Epithelial cell of proximal tubule (primary cell): Measurements from ENCODE around the gene TCEA2. TPM values are rescaled to one million over a fixed set of nuclear protein-coding genes. Genes with fewer than 3 reads are reported as not detected.

Experiments used
- DNase-seq: peaks from one replicate; pipeline ENCODE4 v3.0.0-alpha.2; 2011; ENCODE audit warnings: low read depth
- H3K4me3 ChIP-seq: 2 replicates; pipeline ENCODE4 v1.5.1; 2011; ENCODE audit warnings: low read depth, mild to moderate bottlenecking, low read length
- CTCF ChIP-seq: conservative IDR thresholded peaks from 2 replicates; pipeline ENCODE4 v1.5.1; 2012; ENCODE audit warnings: low read depth, mild to moderate bottlenecking, low read length
- total RNA-seq: library from RNA; depleted of rRNA; stranded (reverse); fragments of >200 nt; gene quantifications from 2 replicates; pipeline ENCODE4 v1.2.3, GENCODE V29; 2015

TCEA2 gene
- total RNA-seq, 1 donor from 2014 or later: 14.6 TPM

- TF ChIP-seq CTCF: no peak
- no peak for DNase-seq
- H3K4me3 ChIP-seq: no peak overlapping the region
Observed at GRCh38 chr20:64045346-64046011, 17.5 kb upstream of the TCEA2 start.

GRCh38 chr20:64047046-64047389, 16.0 kb upstream of the TCEA2 start:
- no peak for TF ChIP-seq CTCF
- H3K4me3 ChIP-seq: no peak overlapping the region
- DNase-seq: no peak

GRCh38 chr20:64047968-64048401, 15.0 kb upstream of the TCEA2 start:
- no peak overlapping the region for H3K4me3 ChIP-seq
- TF ChIP-seq CTCF: no peak
- no peak for DNase-seq

GRCh38 chr20:64048402-64049044, 14.5 kb upstream of the TCEA2 start:
- no peak overlapping the region for H3K4me3 ChIP-seq
- no peak for DNase-seq
- no peak for TF ChIP-seq CTCF

GRCh38 chr20:64049060-64049877, 13.7 kb upstream of the TCEA2 start, which contains the start of gene SOX18:
SOX18 (minus strand) TSS chr20:64049639; CDS start chr20:64049516, 123 bp downstream.
- TF ChIP-seq CTCF: no peak
- no peak within 1 kb of the TSS for H3K4me3 ChIP-seq
- DNase-seq: no peak

- no peak for TF ChIP-seq CTCF
- H3K4me3 ChIP-seq: no peak overlapping the region
- no peak for DNase-seq
Observed at GRCh38 chr20:64049878-64050260, 13.1 kb upstream of the TCEA2 start.
